ENCODE measurements around the gene SNX10. TPM values are rescaled to one million over a fixed set of nuclear protein-coding genes. Genes with fewer than 3 reads are reported as not detected.

SNX10 gene
- total RNA-seq, 2 experiments from 2014 or later: 4.6 to 5.8 TPM

- no peak for ATAC-seq (ENCODE audit: poor library complexity)
- CTCF ChIA-PET: interaction anchor here (1.8 kb wide), 1 partner anchor 86 kb away, joined by 6 read pairs; no protein-coding TSS in a partner anchor
Measured at GRCh38 chr7:26280097-26280496, 11.6 kb upstream of the SNX10 start.

GRCh38 chr7:26280723-26281122 is 10.9 kb upstream of the SNX10 start:
- Histone ChIP-seq H3K4me3 (ENCODE audit: low read length) (no peak overlapping the region), H3K27ac (ENCODE audit: low read depth in 1 of 2, low read length in 2 of 2) (no peak overlapping the region), H3K9me3 (ENCODE audit: control insufficient read depth in 1 of 2, insufficient read depth in 1 of 2, low read length in 2 of 2) (no peaks in the 10 kb centered on the region), H3K27me3 (ENCODE audit: control insufficient read depth in 1 of 2, insufficient read depth in 2 of 2, low read length in 2 of 2) (no peaks in the 10 kb centered on the region), H3K4me1 (ENCODE audit: insufficient read depth, low read length) (peaks cover 12% of the 10 kb centered on the region), H3K36me3 (ENCODE audit: insufficient read depth, low read length) (no peaks in the 10 kb centered on the region)
- Mint-ChIP-seq H3K9me3 (no peaks in the 10 kb centered on the region), H3K36me3 (ENCODE audit: low read depth) (no peaks in the 10 kb centered on the region), H3K4me1 (ENCODE audit: low read depth) (peaks cover 19% of the 10 kb centered on the region), H3K27ac (no peak overlapping the region), H3K4me3 (no peak overlapping the region), H3K27me3 (no peaks in the 10 kb centered on the region)
- ATAC-seq (ENCODE audit: poor library complexity): no peak
- no peak for DNase-seq
- POLR2A ChIA-PET: interaction anchor here (0.9 kb wide), 1 partner anchor 388 kb away, joined by 3 read pairs; no protein-coding TSS in a partner anchor
- CTCF ChIA-PET: no interaction called here
- no peak for TF ChIP-seq CTCF (IDR thresholded peaks at IDR 0.05)
- intact Hi-C loops (cut with DNase I, micrococcal nuclease): no loop called here

More at GRCh38 chr7:26280097-26280496, 11.6 kb upstream of the SNX10 start:
- Mint-ChIP-seq H3K27ac (no peak overlapping the region), H3K27me3 (no peaks in the 10 kb centered on the region), H3K4me1 (ENCODE audit: low read depth) (peaks cover 19% of the 10 kb centered on the region), H3K4me3 (no peak overlapping the region), H3K9me3 (no peaks in the 10 kb centered on the region), H3K36me3 (ENCODE audit: low read depth) (no peaks in the 10 kb centered on the region)
- no peak overlapping the region for H3K27ac ChIP-seq (ENCODE audit: low read depth in 1 of 2, low read length in 2 of 2)
- H3K4me1 ChIP-seq (ENCODE audit: insufficient read depth, low read length): peaks cover 12% of the 10 kb centered on the region
- no peaks in the 10 kb centered on the region for H3K36me3 ChIP-seq (ENCODE audit: insufficient read depth, low read length)
- DNase-seq: no peak
- TF ChIP-seq CTCF (IDR thresholded peaks at IDR 0.05): no peak
- no peaks in the 10 kb centered on the region for H3K9me3 ChIP-seq (ENCODE audit: control insufficient read depth in 1 of 2, insufficient read depth in 1 of 2, low read length in 2 of 2)
- intact Hi-C loops (cut with DNase I, micrococcal nuclease): no loop called here
- H3K4me3 ChIP-seq (ENCODE audit: low read length): no peak overlapping the region
- POLR2A ChIA-PET: interaction anchor here (0.9 kb wide), 1 partner anchor 387 kb away, joined by 3 read pairs; no protein-coding TSS in a partner anchor
- no peaks in the 10 kb centered on the region for H3K27me3 ChIP-seq (ENCODE audit: control insufficient read depth in 1 of 2, insufficient read depth in 2 of 2, low read length in 2 of 2)

- H3K36me3 Mint-ChIP-seq (ENCODE audit: low read depth): no peaks in the 10 kb centered on the region
- POLR2A ChIA-PET: interaction anchor here (0.6 to 1.6 kb wide), 8 partner anchors 9 to 429 kb away, joined by 3 to 5 read pairs (median 4); partner anchors contain the start of genes CBX3, HNRNPA2B1 and NFE2L3
- TF ChIP-seq CTCF (IDR thresholded peaks at IDR 0.05): no peak
- H3K27me3 Mint-ChIP-seq: no peaks in the 10 kb centered on the region
- no peaks in the 10 kb centered on the region for H3K9me3 ChIP-seq (ENCODE audit: control insufficient read depth in 1 of 2, insufficient read depth in 1 of 2, low read length in 2 of 2)
- H3K36me3 ChIP-seq (ENCODE audit: insufficient read depth, low read length): no peaks in the 10 kb centered on the region
- H3K27me3 ChIP-seq (ENCODE audit: control insufficient read depth in 1 of 2, insufficient read depth in 2 of 2, low read length in 2 of 2): no peaks in the 10 kb centered on the region
- ATAC-seq (ENCODE audit: poor library complexity) (no peak), DNase-seq (no peak)
- H3K9me3 Mint-ChIP-seq: no peaks in the 10 kb centered on the region
- CTCF ChIA-PET: interaction anchor here (0.8 to 1.3 kb wide), 5 partner anchors 23 to 392 kb away, joined by 3 to 11 read pairs (median 4); no protein-coding TSS in a partner anchor
- H3K27ac ChIP-seq (ENCODE audit: low read depth in 1 of 2, low read length in 2 of 2): no peak overlapping the region
- intact Hi-C loops (cut with DNase I, micrococcal nuclease): no loop called here
- peaks cover 12% of the 10 kb centered on the region for H3K4me1 Mint-ChIP-seq (ENCODE audit: low read depth)
- no peak overlapping the region for H3K4me3 Mint-ChIP-seq
- peaks cover 7% of the 10 kb centered on the region for H3K4me1 ChIP-seq (ENCODE audit: insufficient read depth, low read length)
- H3K27ac Mint-ChIP-seq: no peak overlapping the region
- no peak overlapping the region for H3K4me3 ChIP-seq (ENCODE audit: low read length)
Measured at GRCh38 chr7:26284477-26284876, 7.2 kb upstream of the SNX10 start.
